Cortex of kidney (tissue), 1 donor: Measurements from ENCODE around the gene RASA2.
"Not testable (repeated sequence)": the region's sequence is repeated elsewhere in the genome, so short reads cannot be mapped to it uniquely, and the experiment has no call there.

Source experiments
- DNase-seq: peaks from one replicate; lab custom pipeline; 2025; lab: John Stamatoyannopoulos, UW

Gene RASA2

DNA sequence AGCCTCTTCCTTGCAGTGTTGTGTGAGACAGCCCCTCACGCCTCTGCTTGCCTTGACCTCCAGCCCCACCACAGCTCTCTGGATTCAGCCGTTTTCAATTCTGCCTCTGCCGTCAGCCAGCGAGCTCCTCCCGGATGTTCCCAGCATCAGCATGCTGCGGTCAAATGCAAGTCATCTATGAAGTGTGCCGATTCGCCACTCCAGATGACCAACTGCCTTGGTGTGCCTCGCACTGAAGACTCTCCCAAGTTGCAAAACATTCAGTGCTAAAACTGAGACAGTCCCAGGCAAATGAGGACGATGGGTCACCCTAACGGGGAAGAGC, 30.6 kb upstream of the RASA2 start:
- no peak for DNase-seq

DNA sequence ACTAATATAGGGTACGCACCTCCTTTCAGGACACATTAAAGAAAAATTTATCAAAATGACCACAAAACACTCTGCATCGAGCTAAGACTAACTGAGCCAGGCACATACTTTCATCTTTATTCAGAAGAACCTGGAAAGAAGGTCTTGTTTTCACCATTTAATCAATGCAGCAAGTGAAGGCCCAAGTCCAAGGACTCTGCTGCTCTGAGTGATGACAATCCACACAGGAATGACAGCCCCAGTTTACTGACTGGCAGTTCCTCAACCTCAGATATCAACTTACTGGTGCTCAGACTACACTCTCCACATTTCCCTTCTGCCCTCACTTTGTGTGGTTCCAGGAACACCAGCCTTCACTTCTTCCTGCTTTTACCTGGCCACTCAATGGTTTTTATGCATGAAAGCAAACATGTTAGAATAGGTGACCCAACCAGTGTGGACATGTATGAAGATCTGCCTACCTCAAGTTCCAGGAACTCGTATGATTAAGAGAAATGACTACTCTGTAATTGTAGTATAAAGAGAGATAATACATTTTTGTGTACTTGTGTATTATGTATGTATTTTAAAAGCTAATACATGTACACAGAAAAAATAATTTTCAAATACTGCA, 29.1 kb upstream of the RASA2 start:
- no peak for DNase-seq

DNA sequence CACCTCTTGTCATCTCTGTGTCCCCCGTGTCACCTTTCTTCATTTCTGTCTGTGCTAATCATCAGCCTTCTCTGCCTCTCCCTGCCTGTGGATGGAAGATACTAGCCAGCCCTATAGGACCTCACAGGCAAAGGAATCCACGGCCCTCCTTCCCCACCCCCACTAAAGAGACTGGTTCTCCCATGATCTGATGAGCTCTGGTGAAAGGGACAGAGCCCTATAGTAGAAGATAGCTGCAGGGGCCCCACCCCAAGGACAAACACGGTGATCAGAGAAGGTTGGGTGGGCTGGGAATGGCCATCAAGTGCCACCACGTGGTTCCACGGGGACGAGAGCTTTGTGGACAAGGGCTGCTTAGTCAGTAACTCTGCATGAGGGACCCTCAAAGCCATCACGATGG, 27.8 kb upstream of the RASA2 start:
- no peak for DNase-seq

DNA sequence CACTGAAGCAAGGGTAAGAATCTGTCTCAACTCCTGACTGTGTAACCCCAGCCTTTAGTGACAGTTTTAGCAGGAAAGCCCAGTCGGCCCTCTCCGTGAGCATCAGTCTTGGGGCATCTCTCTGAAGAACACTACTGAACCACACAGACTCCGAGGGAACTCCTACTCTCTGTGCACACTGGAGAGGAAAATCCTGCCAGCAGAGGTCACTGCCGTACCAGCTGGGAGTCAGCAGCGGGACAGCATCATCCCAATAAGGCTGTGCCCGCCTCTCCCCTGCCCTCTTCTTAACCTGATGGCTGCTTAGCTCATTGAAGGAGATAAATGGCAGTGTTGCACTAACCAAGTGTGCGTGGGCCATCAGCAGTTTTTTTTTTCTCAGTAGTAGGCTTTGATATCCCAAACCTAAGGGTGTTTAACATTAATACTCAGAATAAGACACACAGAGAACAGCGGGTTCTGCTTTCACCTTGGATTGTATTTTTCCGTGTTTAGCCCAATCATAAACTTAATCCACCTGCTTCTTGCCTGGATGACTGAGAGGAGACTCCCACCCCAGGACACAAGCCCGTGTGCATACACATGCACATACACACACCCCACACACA, 26.6 kb upstream of the RASA2 start:
- DNase-seq: no peak

DNA sequence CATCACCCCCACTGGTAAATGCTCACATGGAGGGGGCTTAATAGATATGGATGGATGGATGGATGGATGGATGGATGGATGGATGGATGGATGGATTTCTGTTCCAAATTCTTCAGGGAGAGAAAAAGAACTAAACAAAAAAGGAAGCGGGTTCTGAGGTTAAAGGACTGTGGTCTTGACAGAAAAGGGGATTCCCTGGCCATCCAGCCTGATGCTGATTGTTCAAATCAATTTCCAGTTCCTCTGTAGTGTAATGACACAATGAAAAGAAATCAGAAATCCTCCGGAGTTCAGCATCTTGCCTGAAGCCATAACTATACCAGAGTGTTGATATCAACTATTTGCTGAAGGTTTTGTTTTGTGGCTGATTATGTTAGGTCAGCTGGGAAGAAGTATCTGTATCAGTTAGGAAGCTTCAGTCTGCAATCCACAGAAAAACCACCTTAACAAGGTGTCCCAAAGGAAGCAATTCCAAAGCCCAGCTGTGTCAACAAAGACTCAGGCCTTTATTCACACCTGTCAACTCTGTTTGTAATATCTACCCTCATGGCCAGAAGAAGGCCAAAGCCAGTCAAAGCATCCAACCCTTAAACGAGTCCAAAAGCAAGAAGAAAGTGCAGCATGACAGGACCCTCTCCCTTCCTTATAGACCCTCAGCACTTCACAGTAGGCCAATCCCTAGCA, 24.5 kb upstream of the RASA2 start:
- no peak for DNase-seq

DNA sequence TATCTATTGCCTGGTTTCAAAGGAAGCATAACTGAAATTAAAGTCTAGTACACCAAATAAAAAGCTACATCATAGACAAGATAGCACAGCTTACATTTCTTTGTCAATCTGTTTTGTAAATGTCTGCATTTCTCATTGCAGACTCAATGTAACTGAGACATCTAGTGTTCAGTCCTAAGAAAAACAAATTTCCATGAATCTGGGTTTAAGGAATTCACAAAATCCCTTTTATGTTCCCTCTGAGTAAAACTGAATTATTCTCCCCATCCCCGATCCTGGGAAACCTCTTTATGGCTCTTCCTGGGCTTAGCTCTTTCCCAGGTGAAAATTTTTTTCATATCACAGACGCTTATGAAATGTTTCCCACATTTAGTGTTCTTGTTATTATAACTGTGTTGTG, 21.6 kb upstream of the RASA2 start:
- no peak for DNase-seq

DNA sequence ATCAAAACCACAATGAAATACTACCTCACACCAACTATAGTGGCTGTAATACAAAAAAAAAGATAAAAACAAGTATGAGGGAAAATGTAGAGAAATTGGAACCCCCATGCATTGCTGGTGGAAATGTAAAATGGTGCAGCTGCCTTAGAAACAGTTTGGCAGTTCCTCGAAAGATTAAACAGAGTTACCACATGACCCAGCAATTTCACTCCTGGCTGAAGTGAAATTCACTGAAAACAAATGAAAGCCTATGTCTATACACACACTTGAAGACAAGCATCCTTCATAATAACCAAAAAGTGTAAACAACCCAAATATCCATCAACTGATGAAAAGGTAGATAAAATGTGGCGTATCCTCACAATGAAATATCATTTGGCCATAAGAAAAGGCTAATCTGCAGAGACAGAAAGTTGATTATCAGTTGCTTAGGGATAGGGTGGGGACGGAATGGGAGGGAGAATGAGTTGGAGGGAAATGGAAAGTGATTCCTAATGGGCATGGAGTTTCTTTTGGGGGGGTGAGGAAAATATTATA, 20.1 kb upstream of the RASA2 start:
- no peak for DNase-seq

DNA sequence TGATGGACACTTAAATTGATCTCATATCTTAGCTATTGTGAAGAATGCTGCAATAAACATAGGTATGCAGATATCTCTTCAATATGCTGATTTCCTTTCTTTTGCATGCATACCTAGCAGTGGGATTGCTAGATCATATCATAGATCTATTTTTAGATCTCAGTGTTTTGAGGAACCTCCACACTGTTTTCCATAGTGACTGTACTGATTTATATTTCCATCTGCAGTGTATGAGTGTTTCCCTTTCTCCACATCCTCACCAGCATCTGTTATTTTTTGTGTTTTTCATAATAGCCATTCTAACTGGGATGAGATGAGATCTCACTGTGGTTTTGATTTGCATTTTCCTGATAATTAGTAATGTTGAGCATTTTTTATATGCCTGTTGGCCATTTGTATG, 17.1 kb upstream of the RASA2 start:
- no peak for DNase-seq

DNA sequence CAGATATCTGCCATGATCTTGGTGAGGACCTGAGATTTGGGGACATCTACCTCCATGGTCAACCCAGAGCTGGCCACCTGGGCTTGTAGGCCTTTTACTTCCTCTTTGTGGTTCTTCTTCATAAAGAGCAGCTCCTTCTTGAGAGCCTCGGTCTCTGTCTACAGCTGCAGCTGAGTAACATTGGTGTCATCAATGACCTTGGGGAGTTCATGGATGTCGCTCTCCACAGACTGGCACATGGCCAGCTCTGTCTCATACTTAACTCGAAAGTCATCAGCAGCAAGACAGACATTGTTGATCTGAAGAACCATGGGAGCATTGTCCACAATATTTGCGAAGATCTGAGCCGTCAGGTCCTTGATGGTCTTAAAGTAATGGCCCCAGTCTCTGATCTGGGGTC, 15.7 kb upstream of the RASA2 start:
- DNase-seq: no peak

DNA sequence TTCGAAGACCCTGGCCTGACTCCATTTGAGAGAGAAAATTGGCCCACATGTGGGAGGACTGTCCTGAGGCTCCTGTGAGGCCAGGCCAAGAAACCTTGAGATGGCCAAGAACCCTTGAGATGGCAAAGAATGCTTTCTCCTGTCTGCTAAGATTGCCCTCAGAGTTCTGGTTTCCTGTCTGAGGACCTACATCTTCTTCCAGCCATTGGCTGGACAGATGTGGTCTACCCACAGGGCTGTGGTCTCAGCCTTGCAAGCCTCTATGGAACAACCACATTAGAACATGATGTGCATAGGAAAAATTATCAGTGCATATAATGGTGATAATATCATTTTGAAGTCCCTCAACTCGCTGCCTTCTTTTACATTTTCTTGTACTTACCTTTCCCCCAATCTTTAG, 10.8 kb upstream of the RASA2 start:
- DNase-seq: no peak

DNA sequence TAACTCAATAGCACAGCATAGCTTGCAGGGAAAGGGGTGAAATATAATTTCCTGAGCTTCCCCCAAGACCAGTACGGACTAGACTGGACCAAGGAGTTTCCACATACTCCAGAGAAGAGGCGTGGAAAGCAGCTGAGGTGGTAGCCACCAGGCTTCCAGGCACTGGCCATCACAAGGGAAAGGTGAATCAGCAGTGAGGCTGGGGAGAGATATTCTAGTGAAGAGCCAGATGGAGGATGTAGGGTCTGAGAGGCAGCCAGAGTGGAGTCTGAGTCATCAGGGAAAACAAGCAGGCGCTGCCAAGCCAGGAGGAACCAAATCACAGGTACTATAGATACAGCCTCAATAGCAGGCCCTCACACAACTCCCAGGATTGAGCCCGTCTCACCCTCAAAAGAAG, 9.6 kb upstream of the RASA2 start:
- no peak for DNase-seq

DNA sequence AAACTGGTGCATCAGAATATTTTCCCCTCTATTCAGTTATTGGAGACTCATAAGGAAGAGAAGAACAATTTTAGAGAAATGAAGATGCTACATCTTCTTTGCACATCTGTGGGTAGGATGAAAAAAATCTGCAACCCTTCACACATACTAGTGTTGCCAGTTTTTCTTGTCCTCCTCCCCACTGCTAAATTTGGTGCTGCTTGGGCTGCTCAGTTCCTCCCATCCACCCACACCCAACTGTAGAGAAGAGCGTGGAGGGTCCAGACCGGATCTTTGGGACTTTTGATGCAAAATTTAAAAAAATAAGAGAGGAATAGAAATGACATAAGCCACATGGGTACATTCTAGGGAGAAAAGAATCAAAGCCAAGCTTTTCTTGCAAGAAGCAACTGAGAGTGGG, 8.7 kb upstream of the RASA2 start:
- no peak for DNase-seq

DNA sequence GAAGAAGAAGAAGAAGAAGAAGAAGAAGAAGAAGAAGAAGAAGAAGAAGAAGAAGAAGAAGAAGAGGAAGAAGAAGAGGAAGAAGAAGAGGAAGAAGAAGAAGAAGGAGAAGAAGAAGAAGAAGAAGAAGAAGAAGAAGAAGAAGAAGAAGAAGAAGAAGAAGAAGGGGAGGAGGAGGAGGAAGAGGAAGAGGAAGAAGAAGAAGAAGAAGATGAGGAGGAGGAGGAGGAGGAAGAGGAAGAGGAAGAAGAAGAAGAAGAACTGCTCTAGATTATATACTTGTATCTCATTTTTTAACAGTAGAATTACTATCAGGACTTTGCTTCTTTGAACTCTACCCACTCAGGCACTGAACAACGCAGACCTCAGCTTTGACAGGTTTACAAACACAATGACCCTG, 8.0 kb upstream of the RASA2 start:
- DNase-seq: not testable (repeated sequence)

DNA sequence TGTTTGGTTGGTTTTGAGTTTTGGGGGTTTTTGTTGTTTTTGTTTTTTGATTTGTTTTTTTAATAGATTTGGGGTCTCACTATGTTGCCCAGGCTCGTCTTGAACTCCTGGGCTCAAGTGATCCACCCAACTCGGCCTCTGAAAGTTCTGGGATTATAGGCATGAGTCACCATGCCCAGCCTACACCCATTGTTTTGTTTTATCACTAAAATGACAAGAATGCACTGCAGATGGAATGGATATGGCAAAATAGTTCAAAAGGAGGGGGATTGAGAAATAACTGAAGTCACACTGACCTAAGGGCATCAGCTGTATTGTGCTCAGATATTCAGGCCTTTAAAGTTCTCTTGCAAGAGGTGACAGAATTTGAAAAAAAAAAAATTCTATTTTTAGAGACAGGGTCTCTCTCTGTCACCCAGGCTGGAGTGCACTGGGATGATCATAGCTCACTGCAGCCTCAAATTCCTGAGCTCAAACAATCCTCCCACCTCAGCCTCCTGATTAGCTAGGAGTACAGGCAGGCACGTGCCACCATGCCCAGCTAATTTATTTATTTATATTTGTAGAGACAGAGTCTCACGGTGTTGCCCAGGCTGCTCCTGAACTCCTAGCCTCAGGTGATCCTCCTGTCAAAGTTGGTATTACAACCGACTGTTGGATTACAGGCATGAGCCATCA, 4.4 kb upstream of the RASA2 start:
- no peak for DNase-seq

DNA sequence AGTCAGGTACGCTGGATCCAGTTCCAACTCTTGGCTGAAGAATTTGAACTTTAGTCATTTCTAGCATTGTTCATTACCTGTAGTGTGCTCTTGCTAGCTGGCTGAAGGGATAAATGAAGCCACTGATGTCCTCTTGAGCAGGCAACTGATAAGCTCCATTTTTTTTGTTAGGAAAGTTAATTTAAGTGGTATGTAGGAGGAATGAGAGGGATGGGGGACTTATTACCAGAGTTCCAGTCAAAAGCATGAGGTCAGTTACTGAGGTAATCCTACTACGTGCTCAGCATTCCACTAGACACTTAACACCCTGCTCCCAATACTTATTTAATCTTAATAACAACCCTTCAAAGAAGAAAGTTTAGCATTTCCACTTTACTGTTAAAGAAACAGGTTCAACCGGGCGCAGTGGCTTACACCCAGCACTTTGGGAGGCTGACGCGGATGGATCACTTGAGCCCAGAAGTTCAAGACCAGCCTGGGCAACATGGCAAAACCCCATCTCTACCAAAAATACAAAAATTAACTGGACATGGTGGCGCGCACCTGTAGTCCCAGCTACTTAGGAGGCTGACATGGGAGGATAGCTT, 2.0 kb upstream of the RASA2 start:
- no peak for DNase-seq

DNA sequence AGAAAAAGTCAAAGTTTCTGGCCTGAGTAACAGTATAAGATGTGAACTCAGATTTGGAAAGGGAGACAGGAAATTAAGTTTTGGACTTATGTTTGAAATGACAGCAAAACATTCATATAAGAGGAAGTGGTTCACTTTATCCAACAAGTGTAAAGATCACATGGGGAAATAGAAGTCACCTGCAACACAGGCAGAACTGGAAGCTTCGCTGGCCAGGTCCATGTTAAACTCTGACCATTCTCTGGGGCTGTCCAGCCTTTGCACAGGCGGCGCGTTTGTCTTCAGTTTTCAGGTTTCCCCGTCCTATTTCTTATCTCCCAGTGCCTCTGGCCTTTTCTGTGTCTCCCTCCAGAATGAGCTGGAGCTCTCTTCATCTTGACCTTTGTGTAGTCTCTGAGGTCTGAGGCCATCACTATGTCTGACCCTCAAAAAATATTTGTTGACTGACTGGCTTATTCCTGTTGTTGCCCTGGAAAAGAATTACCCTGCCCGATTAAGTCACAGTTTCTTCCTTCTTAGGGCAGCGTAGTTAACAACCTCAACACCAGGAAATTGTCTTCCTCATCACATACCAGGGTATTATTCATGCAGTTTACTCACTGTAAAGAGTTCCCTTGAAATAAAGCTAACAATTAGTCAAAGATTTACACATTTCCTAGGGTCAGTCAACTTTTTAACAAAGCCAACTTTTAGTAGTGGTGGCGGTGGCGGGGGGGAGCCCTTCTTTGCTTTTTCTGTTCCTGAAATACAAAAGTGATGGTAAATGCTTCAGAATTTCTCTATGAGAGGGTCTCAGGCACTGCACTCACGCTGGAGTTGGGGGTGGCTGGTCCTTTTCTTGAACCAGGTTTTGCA, 959 bp upstream of the RASA2 start:
- DNase-seq: no peak

DNA sequence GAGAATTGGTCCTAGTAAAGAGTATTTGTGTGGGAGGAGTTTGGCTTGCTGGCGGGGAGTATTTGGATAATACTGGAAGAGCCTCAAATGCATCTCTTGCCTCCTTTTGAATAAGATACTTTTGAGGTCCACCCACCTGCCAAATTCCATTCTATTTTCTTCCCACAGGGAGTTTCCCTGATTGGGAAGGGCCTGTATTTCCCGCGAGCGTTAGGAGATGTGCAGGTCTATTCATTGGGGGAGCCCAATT, 406 bp upstream of the RASA2 start:
- DNase-seq: no peak

DNA sequence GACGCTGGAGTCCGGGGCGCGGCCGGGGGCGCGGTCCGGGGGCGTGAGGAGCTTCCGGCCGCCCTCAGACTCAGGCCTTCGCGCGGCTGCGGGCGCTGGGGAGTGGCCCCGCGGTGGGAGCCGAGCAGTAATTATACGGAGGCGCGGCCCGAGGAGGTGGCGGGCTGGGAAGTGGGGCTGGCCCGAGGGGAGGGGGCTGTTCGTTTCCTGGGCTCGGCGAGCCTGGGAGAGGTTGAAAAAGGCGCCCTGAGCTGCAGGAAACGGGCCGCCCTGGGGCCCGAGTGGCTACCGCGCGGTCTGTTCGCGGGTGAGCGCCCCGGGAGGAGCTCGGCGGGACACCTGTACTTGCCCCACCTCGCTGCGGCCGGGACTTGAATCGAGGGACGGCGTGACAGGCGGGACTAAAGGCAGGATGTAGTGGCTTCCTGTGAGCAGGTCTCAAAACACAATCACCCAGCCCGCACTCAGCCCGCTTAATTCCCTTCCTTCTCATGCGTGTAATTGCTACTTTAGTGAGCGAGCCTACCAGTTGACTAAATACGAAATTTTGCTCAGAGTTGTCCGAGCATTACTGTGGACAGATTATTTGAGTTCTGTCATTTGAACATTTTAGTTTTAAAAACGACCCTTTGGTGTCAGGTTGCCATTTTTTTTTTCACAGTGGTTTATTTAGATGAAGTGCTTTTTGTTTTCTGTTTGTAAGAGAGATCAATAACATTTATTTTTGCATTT, 860 bp downstream of the RASA2 start:
- DNase-seq: no peak

DNA sequence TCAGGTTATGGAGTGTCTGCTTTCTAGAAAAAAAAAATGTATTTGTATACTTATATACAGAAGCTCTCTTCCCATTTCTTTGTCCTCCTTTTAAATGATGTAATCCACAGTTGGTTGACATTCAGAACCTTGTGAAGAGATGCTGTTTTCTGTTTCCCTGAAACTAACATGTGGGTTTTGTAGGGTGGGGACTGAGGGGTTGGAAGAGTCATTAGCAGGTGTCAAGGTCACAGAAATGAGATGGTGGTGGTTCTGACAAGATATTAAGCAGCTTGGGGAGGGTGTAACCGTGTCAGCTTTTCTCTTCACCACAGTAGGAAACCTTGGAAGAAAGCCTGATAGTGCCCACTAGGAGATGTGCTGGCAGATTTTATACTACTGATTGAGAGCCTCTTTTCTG, 2.4 kb downstream of the RASA2 start:
- DNase-seq: no peak

DNA sequence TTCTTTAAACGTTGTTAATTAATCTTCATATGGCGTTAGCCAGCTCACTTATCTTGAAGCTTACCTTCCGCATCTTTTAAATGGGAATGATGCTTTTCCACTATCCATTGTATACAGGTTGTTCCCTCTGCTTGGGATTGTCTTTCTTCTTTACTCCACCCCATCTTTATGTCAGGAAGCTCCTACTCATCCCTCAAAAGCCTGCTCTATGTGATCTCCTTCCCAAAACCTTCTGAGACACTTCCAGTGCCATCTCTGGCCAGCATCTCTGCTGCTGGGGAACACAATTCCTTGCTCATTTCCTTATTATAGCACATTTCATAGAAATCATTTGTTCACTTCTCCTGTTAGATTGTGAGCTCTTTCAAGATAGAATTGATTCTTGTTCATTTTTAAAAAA, 4.3 kb downstream of the RASA2 start:
- DNase-seq: no peak

DNA sequence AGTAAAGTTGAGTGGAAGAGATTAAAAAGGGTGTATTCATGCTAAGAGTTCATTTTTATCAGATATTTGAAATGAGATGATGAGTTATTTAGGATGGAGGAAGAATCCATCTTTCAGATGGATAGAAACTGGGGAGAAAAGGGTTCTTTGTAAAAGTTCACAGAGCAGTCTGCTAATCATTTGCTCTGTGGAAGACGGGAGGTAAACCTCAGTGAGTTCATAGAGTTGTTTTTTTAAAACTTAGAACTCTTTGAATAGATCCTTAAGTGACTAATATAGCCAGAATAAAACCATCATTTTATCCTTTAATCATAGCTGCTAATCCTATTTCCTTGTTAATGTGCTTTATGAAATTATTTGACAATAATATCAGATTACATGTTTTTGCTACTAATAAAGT, 5.1 kb downstream of the RASA2 start:
- DNase-seq: no peak
